ENCODE results near the gene EZH2. TPM values are rescaled to one million over a fixed set of nuclear protein-coding genes. Genes with fewer than 3 reads are reported as not detected.

The EZH2 gene
- total and polyA plus RNA-seq, 4 donors = 17.2 to 34.2 (median 22.2) TPM

DNA sequence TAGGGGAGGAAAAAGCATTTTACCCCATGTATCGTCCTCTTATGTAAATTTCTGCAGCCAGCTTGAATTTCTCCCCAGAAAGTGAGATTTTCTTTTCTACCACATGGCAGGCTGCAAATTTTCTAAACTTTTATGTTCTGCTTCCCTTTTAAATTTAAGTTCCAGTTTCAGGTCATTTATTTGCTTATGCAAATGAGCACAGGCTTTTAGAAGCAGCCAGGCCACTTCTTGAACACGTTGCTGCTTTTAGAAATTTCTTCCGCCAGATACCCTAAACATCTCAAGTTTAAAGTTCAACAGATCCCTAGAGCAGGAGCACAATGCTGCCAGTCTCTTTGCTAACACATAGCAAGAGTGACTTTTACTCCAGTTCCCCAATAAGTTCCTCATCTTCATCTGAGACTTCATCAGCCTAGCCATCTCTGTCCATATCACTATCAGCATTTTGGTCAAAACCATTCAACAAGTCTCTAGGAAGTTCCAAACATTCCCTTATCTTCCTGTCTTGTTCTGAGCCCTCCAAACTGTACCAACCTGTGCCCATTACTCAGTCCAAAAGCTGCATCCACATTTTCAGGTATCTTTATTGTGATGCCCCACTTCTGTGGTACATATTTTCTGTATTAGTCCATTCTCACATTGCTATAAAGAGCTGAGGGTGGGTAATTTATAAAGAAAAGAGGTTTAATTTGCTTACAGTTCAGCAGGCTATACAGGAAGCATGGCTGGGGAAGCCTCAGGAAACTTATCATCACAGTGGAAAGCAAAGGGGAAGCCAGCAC is 16.3 kb downstream of the EZH2 start:
- Histone ChIP-seq H3K4me3 (ENCODE audit: low read depth, low read length) (no peak overlapping the region), H3K4me1 (ENCODE audit: control insufficient read depth, insufficient read depth, low read length) (no peaks in the 10 kb centered on the region), H3K36me3 (ENCODE audit: control insufficient read depth, insufficient read depth, low read length) (no peaks in the 10 kb centered on the region), H3K9me3 (ENCODE audit: control insufficient read depth, insufficient read depth, low read length) (peaks cover 5% of the 10 kb centered on the region), H3K27ac (ENCODE audit: low read depth, low read length) (no peak overlapping the region), H3K27me3 (ENCODE audit: control insufficient read depth, insufficient read depth, low read length) (no peaks in the 10 kb centered on the region)
- DNase-seq (ENCODE audit: low read depth in 4 of 6, low spot score in 6 of 6) = no peak
- WGBS (ENCODE audit: insufficient coverage) = 71% methylated on average over 2 of the region's 3 CpGs

DNA sequence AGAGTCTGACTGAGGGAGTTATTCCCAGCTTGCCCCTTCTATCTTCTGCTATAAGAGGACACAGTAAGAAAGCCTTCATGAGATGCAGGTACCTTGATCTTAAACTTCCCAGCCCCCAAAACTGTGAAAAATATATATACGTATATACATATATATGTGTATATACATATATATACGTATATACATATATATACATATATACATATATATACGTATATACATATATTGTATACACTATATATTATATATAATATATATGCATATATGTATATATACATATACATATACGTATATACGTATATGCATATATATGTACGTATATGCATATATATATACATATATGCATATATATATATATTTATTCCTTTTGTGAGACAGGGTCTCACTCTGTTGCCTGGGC is 17.7 kb downstream of the EZH2 start:
- Histone ChIP-seq H3K27ac (ENCODE audit: low read depth, low read length) (no peak overlapping the region), H3K27me3 (ENCODE audit: control insufficient read depth, insufficient read depth, low read length) (no peaks in the 10 kb centered on the region), H3K4me3 (ENCODE audit: low read depth, low read length) (no peak overlapping the region), H3K9me3 (ENCODE audit: control insufficient read depth, insufficient read depth, low read length) (peaks cover 5% of the 10 kb centered on the region), H3K4me1 (ENCODE audit: control insufficient read depth, insufficient read depth, low read length) (no peaks in the 10 kb centered on the region), H3K36me3 (ENCODE audit: control insufficient read depth, insufficient read depth, low read length) (no peaks in the 10 kb centered on the region)
- no peak for DNase-seq (ENCODE audit: low read depth in 4 of 6, low spot score in 6 of 6)
- WGBS (ENCODE audit: insufficient coverage) = no CpG with 5 or more reads among the region's 6 CpGs

DNA sequence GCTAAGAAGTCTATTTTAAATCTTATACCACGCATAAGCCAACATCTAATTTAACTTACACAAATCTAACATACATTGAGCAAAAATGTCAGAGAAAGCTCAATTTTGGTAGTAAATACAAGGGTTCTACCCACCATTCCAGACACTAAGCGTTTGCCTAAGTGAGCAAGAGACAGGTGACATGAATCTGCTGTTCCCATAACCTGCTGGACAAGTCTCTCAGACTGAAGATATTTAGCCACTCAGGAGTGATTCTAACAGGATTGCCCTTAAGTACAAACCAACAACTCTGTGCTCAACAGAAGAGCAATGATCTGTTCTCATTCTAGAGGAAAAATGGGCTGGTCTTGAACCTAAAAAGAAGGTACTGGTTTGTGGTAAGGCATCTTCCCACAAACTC is 18.8 kb downstream of the EZH2 start:
- H3K4me3 ChIP-seq (ENCODE audit: low read depth, low read length) = no peak overlapping the region
- WGBS (ENCODE audit: insufficient coverage) = no CpG with 5 or more reads among the region's 2 CpGs
- H3K27ac ChIP-seq (ENCODE audit: low read depth, low read length) = no peak overlapping the region

DNA sequence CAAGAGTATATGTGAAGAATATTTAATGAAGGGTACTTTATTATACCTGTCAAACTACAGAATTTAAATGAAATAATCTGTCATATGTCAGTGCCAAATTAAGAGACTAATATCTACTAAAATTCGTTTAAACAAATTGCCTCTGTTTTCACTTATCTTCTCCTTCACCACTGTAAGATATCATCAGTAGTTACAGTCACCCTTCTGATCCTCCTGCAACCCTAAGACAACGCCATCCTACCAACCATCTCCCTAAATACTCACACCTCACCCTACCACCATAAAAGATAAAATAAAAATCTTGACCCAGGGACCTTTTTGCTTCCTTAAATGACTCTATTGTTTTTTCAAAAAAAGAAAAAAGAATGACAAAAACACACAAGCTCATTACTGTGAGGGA is 20.8 kb downstream of the EZH2 start:
- Histone ChIP-seq H3K36me3 (ENCODE audit: control insufficient read depth, insufficient read depth, low read length) (no peaks in the 10 kb centered on the region), H3K4me3 (ENCODE audit: low read depth, low read length) (no peak overlapping the region), H3K9me3 (ENCODE audit: control insufficient read depth, insufficient read depth, low read length) (peaks cover 5% of the 10 kb centered on the region), H3K27me3 (ENCODE audit: control insufficient read depth, insufficient read depth, low read length) (no peaks in the 10 kb centered on the region), H3K4me1 (ENCODE audit: control insufficient read depth, insufficient read depth, low read length) (no peaks in the 10 kb centered on the region), H3K27ac (ENCODE audit: low read depth, low read length) (no peak overlapping the region)
- WGBS (ENCODE audit: insufficient coverage) = 85% methylated on average over 2 of the region's 2 CpGs
- no peak for DNase-seq (ENCODE audit: low read depth in 4 of 6, low spot score in 6 of 6)

More for the DNA sequence above, 18.8 kb downstream of the EZH2 start:
- DNase-seq (ENCODE audit: low read depth in 4 of 6, low spot score in 6 of 6) = no peak
- Histone ChIP-seq H3K27me3 (ENCODE audit: control insufficient read depth, insufficient read depth, low read length) (no peaks in the 10 kb centered on the region), H3K4me1 (ENCODE audit: control insufficient read depth, insufficient read depth, low read length) (no peaks in the 10 kb centered on the region), H3K36me3 (ENCODE audit: control insufficient read depth, insufficient read depth, low read length) (no peaks in the 10 kb centered on the region), H3K9me3 (ENCODE audit: control insufficient read depth, insufficient read depth, low read length) (peaks cover 5% of the 10 kb centered on the region)

DNA sequence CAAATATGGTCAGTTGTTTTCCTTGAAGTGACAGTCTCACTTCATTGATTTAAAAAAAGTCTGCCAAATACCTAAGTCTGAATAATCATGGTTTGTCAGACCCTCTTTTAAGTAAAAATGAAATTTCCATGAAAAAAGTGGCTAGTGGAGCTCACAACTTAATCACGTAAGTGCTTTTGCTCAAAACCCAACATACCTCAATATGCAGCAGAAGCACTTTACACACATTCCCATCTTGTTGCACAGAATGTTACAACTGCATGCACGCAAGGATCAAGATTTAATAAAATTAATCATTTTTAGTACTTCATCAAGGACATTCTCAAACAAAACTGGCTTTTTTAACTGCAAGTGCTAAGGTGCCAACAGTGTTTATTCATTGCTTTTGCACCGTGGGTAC is 21.6 kb downstream of the EZH2 start:
- no peaks in the 10 kb centered on the region for H3K27me3 ChIP-seq (ENCODE audit: control insufficient read depth, insufficient read depth, low read length)
- no peaks in the 10 kb centered on the region for H3K36me3 ChIP-seq (ENCODE audit: control insufficient read depth, insufficient read depth, low read length)
- H3K9me3 ChIP-seq (ENCODE audit: control insufficient read depth, insufficient read depth, low read length) = peaks cover 3% of the 10 kb centered on the region
- DNase-seq (ENCODE audit: low read depth in 4 of 6, low spot score in 6 of 6) = no peak
- no peaks in the 10 kb centered on the region for H3K4me1 ChIP-seq (ENCODE audit: control insufficient read depth, insufficient read depth, low read length)
- 80% methylated on average over 1 of the region's 3 CpGs for WGBS (ENCODE audit: insufficient coverage)
- H3K4me3 ChIP-seq (ENCODE audit: low read depth, low read length) = no peak overlapping the region
- H3K27ac ChIP-seq (ENCODE audit: low read depth, low read length) = no peak overlapping the region

DNA sequence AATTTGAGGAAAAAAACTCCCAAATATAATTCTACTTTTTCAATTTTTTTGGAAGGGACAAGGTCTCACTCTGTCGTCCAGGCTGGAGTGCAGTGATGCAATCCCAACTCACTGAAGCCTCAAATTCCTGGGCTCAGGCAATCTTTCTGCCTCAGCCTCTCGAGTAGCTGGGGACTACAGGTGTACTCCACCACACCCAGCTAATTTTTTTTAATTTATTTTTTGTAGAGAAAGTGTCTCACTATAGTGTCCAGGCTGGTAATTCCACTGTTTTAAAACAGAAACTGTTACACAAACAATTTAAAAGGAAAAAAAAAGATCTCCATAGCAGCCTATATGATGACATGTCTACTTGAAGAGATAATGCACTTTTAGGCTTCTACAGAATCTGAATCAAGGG is 25.6 kb downstream of the EZH2 start:
- no peaks in the 10 kb centered on the region for H3K4me1 ChIP-seq (ENCODE audit: control insufficient read depth, insufficient read depth, low read length)
- no peak overlapping the region for H3K27ac ChIP-seq (ENCODE audit: low read depth, low read length)
- WGBS (ENCODE audit: insufficient coverage) = no CpG with 5 or more reads among the region's 2 CpGs
- no peaks in the 10 kb centered on the region for H3K9me3 ChIP-seq (ENCODE audit: control insufficient read depth, insufficient read depth, low read length)
- H3K36me3 ChIP-seq (ENCODE audit: control insufficient read depth, insufficient read depth, low read length) = no peaks in the 10 kb centered on the region
- H3K4me3 ChIP-seq (ENCODE audit: low read depth, low read length) = no peak overlapping the region
- H3K27me3 ChIP-seq (ENCODE audit: control insufficient read depth, insufficient read depth, low read length) = no peaks in the 10 kb centered on the region
- DNase-seq (ENCODE audit: low read depth in 4 of 6, low spot score in 6 of 6) = no peak

DNA sequence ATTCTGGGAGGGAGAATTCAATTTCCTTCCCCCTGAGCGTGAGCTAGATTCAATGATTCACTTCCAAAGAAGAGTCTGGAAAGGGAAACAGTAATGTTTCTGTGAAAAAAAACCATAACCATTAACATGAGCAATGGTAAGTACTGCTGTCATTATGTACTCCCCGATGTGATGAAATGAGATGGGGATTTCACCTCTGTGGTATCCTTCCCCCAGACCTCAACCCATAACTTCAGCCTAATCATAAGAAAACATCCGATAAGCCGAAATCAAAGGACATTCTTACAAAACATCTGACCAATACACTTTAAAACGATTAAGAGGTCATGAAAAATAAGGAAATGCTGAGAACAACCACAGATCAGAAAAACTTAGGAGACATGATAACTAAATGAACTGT is 27.2 kb downstream of the EZH2 start:
- Histone ChIP-seq H3K27ac (ENCODE audit: low read depth, low read length) (no peak overlapping the region), H3K27me3 (ENCODE audit: control insufficient read depth, insufficient read depth, low read length) (no peaks in the 10 kb centered on the region), H3K9me3 (ENCODE audit: control insufficient read depth, insufficient read depth, low read length) (no peaks in the 10 kb centered on the region), H3K4me3 (ENCODE audit: low read depth, low read length) (no peak overlapping the region), H3K4me1 (ENCODE audit: control insufficient read depth, insufficient read depth, low read length) (no peaks in the 10 kb centered on the region), H3K36me3 (ENCODE audit: control insufficient read depth, insufficient read depth, low read length) (no peaks in the 10 kb centered on the region)
- DNase-seq (ENCODE audit: low read depth in 4 of 6, low spot score in 6 of 6) = no peak
- no CpG with 5 or more reads among the region's 5 CpGs for WGBS (ENCODE audit: insufficient coverage)

DNA sequence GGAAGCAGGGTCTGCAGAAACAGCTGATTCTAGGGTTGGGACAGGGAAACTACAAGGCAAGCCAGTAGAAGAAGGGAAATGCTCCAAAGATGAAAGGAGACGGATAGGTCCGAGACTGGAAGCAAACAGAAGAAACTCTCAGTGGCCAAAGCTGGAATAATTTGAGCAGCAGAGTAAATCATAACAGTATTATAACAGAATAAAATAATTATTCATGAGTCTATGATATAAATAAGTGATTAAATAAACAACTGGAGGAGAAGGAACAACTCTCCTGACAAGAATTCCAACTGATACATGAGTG is 27.6 kb downstream of the EZH2 start:
- 92% methylated on average over 2 of the region's 2 CpGs for WGBS (ENCODE audit: insufficient coverage)

DNA sequence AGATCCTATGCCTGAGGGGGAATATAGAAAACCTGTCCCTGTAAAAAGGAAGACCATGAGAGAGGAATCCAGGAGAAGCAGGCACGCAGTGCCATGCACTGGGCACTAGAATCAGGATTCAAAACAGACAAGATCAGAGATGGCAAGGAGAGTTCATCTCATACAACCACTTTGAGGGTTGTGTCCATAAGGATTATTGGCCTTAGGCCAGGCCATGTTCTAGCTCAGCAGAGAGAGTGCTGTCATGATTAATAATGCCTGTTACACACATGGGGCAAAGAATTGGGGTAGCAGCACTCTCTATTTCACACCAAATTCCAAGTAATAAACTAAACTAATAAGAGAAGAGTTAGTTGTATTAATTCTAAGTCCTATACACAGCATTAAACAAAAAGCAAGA is 29.1 kb downstream of the EZH2 start:
- DNase-seq (ENCODE audit: low read depth in 4 of 6, low spot score in 6 of 6) = peak in 1 of 6 donors; percentile 18
- peaks cover 2% of the 10 kb centered on the region for H3K4me1 ChIP-seq (ENCODE audit: control insufficient read depth, insufficient read depth, low read length)
- 71% methylated on average over 1 of the region's 1 CpG for WGBS (ENCODE audit: insufficient coverage)

More for the DNA sequence above, 27.6 kb downstream of the EZH2 start:
- Histone ChIP-seq H3K4me1 (ENCODE audit: control insufficient read depth, insufficient read depth, low read length) (no peaks in the 10 kb centered on the region), H3K36me3 (ENCODE audit: control insufficient read depth, insufficient read depth, low read length) (no peaks in the 10 kb centered on the region), H3K9me3 (ENCODE audit: control insufficient read depth, insufficient read depth, low read length) (no peaks in the 10 kb centered on the region), H3K27me3 (ENCODE audit: control insufficient read depth, insufficient read depth, low read length) (no peaks in the 10 kb centered on the region), H3K27ac (ENCODE audit: low read depth, low read length) (no peak overlapping the region), H3K4me3 (ENCODE audit: low read depth, low read length) (no peak overlapping the region)
- no peak for DNase-seq (ENCODE audit: low read depth in 4 of 6, low spot score in 6 of 6)

DNA sequence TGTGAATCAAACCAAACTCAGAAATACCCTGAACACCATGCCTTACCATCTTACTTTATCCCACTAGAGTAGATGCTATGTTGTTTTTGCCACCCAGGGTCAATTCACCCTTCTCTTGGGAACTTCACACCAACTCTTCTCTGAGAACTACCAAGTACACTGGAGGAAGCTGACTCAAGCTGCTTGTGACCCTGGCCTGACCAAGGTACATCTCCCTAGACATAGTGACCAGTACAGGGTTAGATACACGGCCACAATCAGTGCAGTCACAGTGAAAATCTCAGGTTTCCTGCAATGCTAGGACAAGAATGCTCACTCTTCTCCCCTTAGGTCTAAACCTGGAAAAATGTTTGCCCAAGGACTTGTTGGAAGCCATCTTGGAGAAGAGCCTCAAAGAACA is 31.8 kb downstream of the EZH2 start:
- peaks cover 4% of the 10 kb centered on the region for H3K4me1 ChIP-seq (ENCODE audit: control insufficient read depth, insufficient read depth, low read length)
- H3K4me3 ChIP-seq (ENCODE audit: low read depth, low read length) = no peak overlapping the region
- WGBS (ENCODE audit: insufficient coverage) = 100% methylated on average over 1 of the region's 1 CpG
- no peak for DNase-seq (ENCODE audit: low read depth in 4 of 6, low spot score in 6 of 6)
- no peaks in the 10 kb centered on the region for H3K36me3 ChIP-seq (ENCODE audit: control insufficient read depth, insufficient read depth, low read length)
- H3K9me3 ChIP-seq (ENCODE audit: control insufficient read depth, insufficient read depth, low read length) = no peaks in the 10 kb centered on the region
- H3K27ac ChIP-seq (ENCODE audit: low read depth, low read length) = no peak overlapping the region
- no peaks in the 10 kb centered on the region for H3K27me3 ChIP-seq (ENCODE audit: control insufficient read depth, insufficient read depth, low read length)

More for the DNA sequence above, 29.1 kb downstream of the EZH2 start:
- Histone ChIP-seq H3K27me3 (ENCODE audit: control insufficient read depth, insufficient read depth, low read length) (no peaks in the 10 kb centered on the region), H3K9me3 (ENCODE audit: control insufficient read depth, insufficient read depth, low read length) (no peaks in the 10 kb centered on the region), H3K27ac (ENCODE audit: low read depth, low read length) (no peak overlapping the region), H3K36me3 (ENCODE audit: control insufficient read depth, insufficient read depth, low read length) (no peaks in the 10 kb centered on the region), H3K4me3 (ENCODE audit: low read depth, low read length) (no peak overlapping the region)

Data from spinal cord (tissue), 10 donors.